Left forelimb (tissue), 1 donor: ENCODE measurements around the gene CST9L.
"Not testable (repeated sequence)": the region's sequence is repeated elsewhere in the genome, so short reads cannot be mapped to it uniquely, and the experiment has no call there.

Source experiments
- DNase-seq: peaks from one replicate; pipeline ENCODE4 v3.0.0-alpha.2; 2018; ENCODE audit warnings: low spot score

The CST9L gene

GRCh38 chr20:23586735-23587525, 18.6 kb upstream of the CST9L start:
- DNase-seq: peak; percentile 41

GRCh38 chr20:23585808-23586734, 17.8 kb upstream of the CST9L start:
- DNase-seq: peak; percentile 34

GRCh38 chr20:23585449-23585807, 17.1 kb upstream of the CST9L start:
- DNase-seq: peak; percentile 46

- DNase-seq: peak; percentile 22
Observed at GRCh38 chr20:23584434-23585199, 16.3 kb upstream of the CST9L start.

GRCh38 chr20:23583526-23583925, 15.2 kb upstream of the CST9L start:
- no peak for DNase-seq

- DNase-seq: no peak
Observed at GRCh38 chr20:23582293-23582692, 14.0 kb upstream of the CST9L start.

GRCh38 chr20:23581833-23582232, 13.5 kb upstream of the CST9L start:
- not testable (repeated sequence) for DNase-seq

- DNase-seq: no peak
Observed at GRCh38 chr20:23574977-23575376, 6.7 kb upstream of the CST9L start.

GRCh38 chr20:23570178-23570760, 2.0 kb upstream of the CST9L start:
- no peak for DNase-seq

GRCh38 chr20:23569570-23569969, 1.3 kb upstream of the CST9L start:
- DNase-seq: peak; percentile 22

- no peak for DNase-seq
Observed at GRCh38 chr20:23568971-23569330, 667 bp upstream of the CST9L start.

- DNase-seq: no peak
Observed at GRCh38 chr20:23566199-23566932, 1.9 kb downstream of the CST9L start.

GRCh38 chr20:23565503-23566045, 2.7 kb downstream of the CST9L start:
- DNase-seq: peak; percentile 51

GRCh38 chr20:23564927-23565326, 3.4 kb downstream of the CST9L start:
- peak; percentile 33 for DNase-seq

GRCh38 chr20:23562721-23563342, 5.5 kb downstream of the CST9L start:
- peak; percentile 33 for DNase-seq

GRCh38 chr20:23554401-23554800, 13.9 kb downstream of the CST9L start:
- DNase-seq: no peak

- DNase-seq: no peak
Observed at GRCh38 chr20:23551786-23552185, 16.5 kb downstream of the CST9L start.

- DNase-seq: no peak
Observed at GRCh38 chr20:23551383-23551782, 16.9 kb downstream of the CST9L start.

- no peak for DNase-seq
Observed at GRCh38 chr20:23550227-23550626, 18.1 kb downstream of the CST9L start.

GRCh38 chr20:23548408-23548807, 19.9 kb downstream of the CST9L start:
- DNase-seq: no peak

- DNase-seq: no peak
Observed at GRCh38 chr20:23547613-23548012, 20.7 kb downstream of the CST9L start.
